K562 (cell line): ENCODE results near the gene BEST2. TPM values are rescaled to one million over a fixed set of nuclear protein-coding genes. Genes with fewer than 3 reads are reported as not detected.

Experiments
- BRD9 ChIP-seq: fragments of 450-650 bp; IDR thresholded peaks from 2 replicates; pipeline ENCODE4 v1.6.1; 2018; ENCODE audit warnings: low read depth; ENCODE audit not compliant: partially characterized antibody
- CTBP1 ChIP-seq: fragments of 450-650 bp; IDR thresholded peaks from 2 replicates; pipeline ENCODE4 v1.6.1; 2016; ENCODE audit warnings: borderline replicate concordance
- ERF ChIP-seq: fragments of 450-650 bp; formaldehyde crosslinking; IDR thresholded peaks from 2 replicates; pipeline ENCODE4 v1.4.0; 2020; ENCODE audit warnings: mild to moderate bottlenecking, mixed read lengths
- GABPB2 ChIP-seq: fragments of 250-450 bp; sonication (Bioruptor Pico); conservative IDR thresholded peaks from 2 replicates; pipeline ENCODE4 v1.5.1; 2021; ENCODE audit warnings: mild to moderate bottlenecking
- GATA2 ChIP-seq: sonication (generic); formaldehyde crosslinking; IDR thresholded peaks from 2 replicates; pipeline ENCODE4 v1.4.0; 2020; ENCODE audit warnings: mild to moderate bottlenecking, missing genetic modification reagents
- LCOR ChIP-seq: sonication (generic); formaldehyde crosslinking; IDR thresholded peaks from 2 replicates; pipeline ENCODE4 v1.8.0; 2022; ENCODE audit warnings: mild to moderate bottlenecking, missing genetic modification reagents
- MAZ ChIP-seq, 2 experiments: fragments of 450-650 bp in 1 of 2; sonication (generic) in 1 of 2; formaldehyde crosslinking; IDR thresholded peaks in 1 of 2; conservative IDR thresholded peaks in 1 of 2; 2 replicates each; pipeline versions ENCODE4 v1.4.0 to v1.5.0; 2020; ENCODE audit warnings: mild to moderate bottlenecking in 1 of 2, missing genetic modification reagents in 1 of 2
- MYBL2 ChIP-seq, 2 experiments: fragments of 450-650 bp in 1 of 2; sonication (generic) in 1 of 2; formaldehyde crosslinking in 1 of 2; IDR thresholded peaks; 2 replicates each; pipeline versions ENCODE4 v1.6.1 to v1.8.1; 2017 to 2022; ENCODE audit warnings: borderline replicate concordance in 1 of 2, inconsistent platforms in 1 of 2, low read depth in 1 of 2, mild to moderate bottlenecking in 1 of 2, missing genetic modification reagents in 1 of 2, moderate library complexity in 1 of 2
- PCBP1 ChIP-seq: fragments of 200-400 bp; formaldehyde crosslinking; IDR thresholded peaks from 2 replicates; pipeline ENCODE4 v1.6.1; 2018; ENCODE audit warnings: mild to moderate bottlenecking, low read depth, low read length; ENCODE audit not compliant: poor library complexity, severe bottlenecking
- PCBP2 ChIP-seq: fragments of 200-400 bp; formaldehyde crosslinking; IDR thresholded peaks from 2 replicates; pipeline ENCODE4 v1.6.1; 2018; ENCODE audit warnings: low read length, low read depth, mild to moderate bottlenecking, moderate library complexity; ENCODE audit not compliant: poor library complexity, severe bottlenecking
- SETDB1 ChIP-seq: IDR thresholded peaks from one replicate; pipeline ENCODE4 v1.6.1; 2012; ENCODE audit warnings: low read length, control low read depth, inconsistent platforms
- SMAD4 ChIP-seq: fragments of 250-450 bp; sonication (Bioruptor Pico); conservative IDR thresholded peaks from 2 replicates; pipeline ENCODE4 v1.8.0; 2021; ENCODE audit warnings: inconsistent platforms, mild to moderate bottlenecking, moderate library complexity
- SMC3 ChIP-seq: conservative IDR thresholded peaks from 2 replicates; pipeline ENCODE4 v1.6.1; 2011; ENCODE audit warnings: low read depth, low read length, improper control_type of control experiment; ENCODE audit not compliant: insufficient read depth
- TRIM28 ChIP-seq: fragments of 450-650 bp; IDR thresholded peaks from 2 replicates; pipeline ENCODE4 v1.6.1; 2017
- ZNF583 ChIP-seq: fragments of 250-450 bp; sonication (Bioruptor Pico); IDR thresholded peaks from 2 replicates; pipeline ENCODE4 v1.4.0; 2020
- ZNF584 ChIP-seq: fragments of 200-800 bp; sonication (Bioruptor generic); IDR thresholded peaks from 2 replicates; pipeline ENCODE4 v1.6.1; 2016; ENCODE audit warnings: low read depth, mild to moderate bottlenecking, missing genetic modification characterization, missing compliant biosample characterization
- polyA plus RNA-seq, 8 experiments: library from polyadenylated mRNA; depleted of rRNA in 4 of 8; stranded (reverse) in 5 of 8; unstranded in 3 of 8; fragments of >200 nt; fragmentation: Nextera tagmentation in 2 of 8; fragmentation: Illumina TruSeq in 1 of 8; extraction: Ambion mirVana in 2 of 8; extraction: Trizol in 1 of 8; gene quantifications; 2 replicates each; pipeline versions ENCODE4 v1.2.1 to v1.2.3, GENCODE V29; 2011 to 2014; ENCODE audit warnings: inconsistent platforms in 1 of 8, missing spikeins in 1 of 8
- total RNA-seq, 7 experiments: library from RNA; depleted of rRNA in 6 of 7; stranded (reverse); fragments of >200 nt in 6 of 7; fragmentation: Illumina TruSeq in 2 of 7; extraction: Trizol in 2 of 7; gene quantifications; 2 replicates each; pipeline versions ENCODE4 v1.2.1 to v1.2.3, GENCODE V29; 2011 to 2021; ENCODE audit warnings: low replicate concordance in 1 of 7
- TF ChIP-seq, protein P1 (sequence below): fragments of 250-450 bp; sonication (Bioruptor Pico); IDR thresholded peaks from 2 replicates; pipeline ENCODE4 v1.9.0; 2021; ENCODE audit warnings: mild to moderate bottlenecking
- TF ChIP-seq, protein P2 (sequence below): fragments of 200-800 bp; sonication (Bioruptor generic); IDR thresholded peaks from 2 replicates; pipeline ENCODE4 v1.6.1; 2017; ENCODE audit warnings: missing genetic modification characterization, missing compliant biosample characterization
- TF ChIP-seq, protein P3 (sequence below), 2 experiments: IDR thresholded peaks; 2 replicates each; pipeline ENCODE4 v1.6.1; 2012; ENCODE audit warnings: improper control_type of control experiment in 2 of 2, low read depth in 2 of 2, low read length in 2 of 2, borderline replicate concordance in 1 of 2
- TF ChIP-seq, protein P4 (sequence below): sonication (generic); formaldehyde crosslinking; IDR thresholded peaks from 2 replicates; pipeline ENCODE4 v1.8.0; 2022; ENCODE audit warnings: mild to moderate bottlenecking, missing genetic modification reagents
- TF ChIP-seq, protein P5 (sequence below): fragments of 450-650 bp; formaldehyde crosslinking; IDR thresholded peaks from 2 replicates; pipeline ENCODE4 v1.4.0; 2020; ENCODE audit warnings: mild to moderate bottlenecking, mixed read lengths

The BEST2 gene
- total and polyA plus RNA-seq, 9 of the 15 experiments (the other 6 are each of a cell fraction or from before 2014, with no cell fraction given): not detected

DNA sequence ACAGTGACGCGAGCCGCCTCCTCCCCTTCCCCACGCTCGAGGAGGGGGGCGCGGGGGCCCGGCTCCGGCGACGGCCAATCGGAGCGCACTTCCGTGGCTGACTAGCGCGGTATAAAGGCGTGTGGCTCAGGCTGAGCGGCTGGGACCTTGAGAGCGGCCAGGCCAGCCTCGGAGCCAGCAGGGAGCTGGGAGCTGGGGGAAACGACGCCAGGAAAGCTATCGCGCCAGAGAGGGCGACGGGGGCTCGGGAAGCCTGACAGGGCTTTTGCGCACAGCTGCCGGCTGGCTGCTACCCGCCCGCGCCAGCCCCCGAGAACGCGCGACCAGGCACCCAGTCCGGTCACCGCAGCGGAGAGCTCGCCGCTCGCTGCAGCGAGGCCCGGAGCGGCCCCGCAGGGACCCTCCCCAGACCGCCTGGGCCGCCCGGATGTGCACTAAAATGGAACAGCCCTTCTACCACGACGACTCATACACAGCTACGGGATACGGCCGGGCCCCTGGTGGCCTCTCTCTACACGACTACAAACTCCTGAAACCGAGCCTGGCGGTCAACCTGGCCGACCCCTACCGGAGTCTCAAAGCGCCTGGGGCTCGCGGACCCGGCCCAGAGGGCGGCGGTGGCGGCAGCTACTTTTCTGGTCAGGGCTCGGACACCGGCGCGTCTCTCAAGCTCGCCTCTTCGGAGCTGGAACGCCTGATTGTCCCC, 39.9 kb downstream of the BEST2 start, which contains the start of gene JUNB (continued):
- peak; percentile 92 for TF ChIP-seq LCOR
- 0 out of 2 replicates have a peak, but pooled peaks have one; percentile 55 for TF ChIP-seq ERF (CRISPR knock-in tag)
- no peak for TF ChIP-seq BRD9
- TF ChIP-seq, protein P1, sequence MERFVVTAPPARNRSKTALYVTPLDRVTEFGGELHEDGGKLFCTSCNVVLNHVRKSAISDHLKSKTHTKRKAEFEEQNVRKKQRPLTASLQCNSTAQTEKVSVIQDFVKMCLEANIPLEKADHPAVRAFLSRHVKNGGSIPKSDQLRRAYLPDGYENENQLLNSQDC (CRISPR knock-in tag): peak; percentile 86
- no peak for TF ChIP-seq MYBL2 (IDR thresholded peaks at IDR 0.05; ENCODE audit: low read depth)
- no peak for TF ChIP-seq MYBL2 (CRISPR knock-in tag; IDR thresholded peaks at IDR 0.05; ENCODE audit: borderline replicate concordance)
- TF ChIP-seq PCBP2: peak; percentile 68
- peak; percentile 83 for TF ChIP-seq SMAD4 (CRISPR knock-in tag)
- TF ChIP-seq, protein P2, sequence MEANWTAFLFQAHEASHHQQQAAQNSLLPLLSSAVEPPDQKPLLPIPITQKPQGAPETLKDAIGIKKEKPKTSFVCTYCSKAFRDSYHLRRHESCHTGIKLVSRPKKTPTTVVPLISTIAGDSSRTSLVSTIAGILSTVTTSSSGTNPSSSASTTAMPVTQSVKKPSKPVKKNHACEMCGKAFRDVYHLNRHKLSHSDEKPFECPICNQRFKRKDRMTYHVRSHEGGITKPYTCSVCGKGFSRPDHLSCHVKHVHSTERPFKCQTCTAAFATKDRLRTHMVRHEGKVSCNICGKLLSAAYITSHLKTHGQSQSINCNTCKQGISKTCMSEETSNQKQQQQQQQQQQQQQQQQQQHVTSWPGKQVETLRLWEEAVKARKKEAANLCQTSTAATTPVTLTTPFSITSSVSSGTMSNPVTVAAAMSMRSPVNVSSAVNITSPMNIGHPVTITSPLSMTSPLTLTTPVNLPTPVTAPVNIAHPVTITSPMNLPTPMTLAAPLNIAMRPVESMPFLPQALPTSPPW (CRISPR knock-in tag): peak; percentile 100
- TF ChIP-seq ZNF583 (CRISPR knock-in tag): no peak
- peak; percentile 57 for TF ChIP-seq SETDB1
- no peak for TF ChIP-seq GABPB2 (CRISPR knock-in tag)
- TF ChIP-seq, protein P3, sequence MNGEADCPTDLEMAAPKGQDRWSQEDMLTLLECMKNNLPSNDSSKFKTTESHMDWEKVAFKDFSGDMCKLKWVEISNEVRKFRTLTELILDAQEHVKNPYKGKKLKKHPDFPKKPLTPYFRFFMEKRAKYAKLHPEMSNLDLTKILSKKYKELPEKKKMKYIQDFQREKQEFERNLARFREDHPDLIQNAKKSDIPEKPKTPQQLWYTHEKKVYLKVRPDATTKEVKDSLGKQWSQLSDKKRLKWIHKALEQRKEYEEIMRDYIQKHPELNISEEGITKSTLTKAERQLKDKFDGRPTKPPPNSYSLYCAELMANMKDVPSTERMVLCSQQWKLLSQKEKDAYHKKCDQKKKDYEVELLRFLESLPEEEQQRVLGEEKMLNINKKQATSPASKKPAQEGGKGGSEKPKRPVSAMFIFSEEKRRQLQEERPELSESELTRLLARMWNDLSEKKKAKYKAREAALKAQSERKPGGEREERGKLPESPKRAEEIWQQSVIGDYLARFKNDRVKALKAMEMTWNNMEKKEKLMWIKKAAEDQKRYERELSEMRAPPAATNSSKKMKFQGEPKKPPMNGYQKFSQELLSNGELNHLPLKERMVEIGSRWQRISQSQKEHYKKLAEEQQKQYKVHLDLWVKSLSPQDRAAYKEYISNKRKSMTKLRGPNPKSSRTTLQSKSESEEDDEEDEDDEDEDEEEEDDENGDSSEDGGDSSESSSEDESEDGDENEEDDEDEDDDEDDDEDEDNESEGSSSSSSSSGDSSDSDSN (IDR thresholded peaks at IDR 0.05; ENCODE audit: borderline replicate concordance in 1 of 2, low read depth in 2 of 2, low read length in 2 of 2): peak; percentile 96
- TF ChIP-seq, protein P4, sequence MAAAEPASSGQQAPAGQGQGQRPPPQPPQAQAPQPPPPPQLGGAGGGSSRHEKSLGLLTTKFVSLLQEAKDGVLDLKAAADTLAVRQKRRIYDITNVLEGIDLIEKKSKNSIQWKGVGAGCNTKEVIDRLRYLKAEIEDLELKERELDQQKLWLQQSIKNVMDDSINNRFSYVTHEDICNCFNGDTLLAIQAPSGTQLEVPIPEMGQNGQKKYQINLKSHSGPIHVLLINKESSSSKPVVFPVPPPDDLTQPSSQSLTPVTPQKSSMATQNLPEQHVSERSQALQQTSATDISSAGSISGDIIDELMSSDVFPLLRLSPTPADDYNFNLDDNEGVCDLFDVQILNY (CRISPR knock-in tag): peak; percentile 83; the same call in 1 of the 2 replicates
- TF ChIP-seq SMC3: no peak
- TF ChIP-seq TRIM28: no peak
- peak; percentile 95 to 99 for TF ChIP-seq MAZ (CRISPR knock-in tag; conservative IDR thresholded peaks at IDR 0.05 in 1 of 2, IDR thresholded peaks at IDR 0.05 in 1 of 2)
- TF ChIP-seq CTBP1: peak; percentile 89
- no peak for TF ChIP-seq GATA2 (CRISPR knock-in tag)
- TF ChIP-seq ZNF584 (CRISPR knock-in tag): peak; percentile 59; the same call in 1 of the 2 replicates
- peak; percentile 98 for TF ChIP-seq PCBP1
- TF ChIP-seq, protein P5, sequence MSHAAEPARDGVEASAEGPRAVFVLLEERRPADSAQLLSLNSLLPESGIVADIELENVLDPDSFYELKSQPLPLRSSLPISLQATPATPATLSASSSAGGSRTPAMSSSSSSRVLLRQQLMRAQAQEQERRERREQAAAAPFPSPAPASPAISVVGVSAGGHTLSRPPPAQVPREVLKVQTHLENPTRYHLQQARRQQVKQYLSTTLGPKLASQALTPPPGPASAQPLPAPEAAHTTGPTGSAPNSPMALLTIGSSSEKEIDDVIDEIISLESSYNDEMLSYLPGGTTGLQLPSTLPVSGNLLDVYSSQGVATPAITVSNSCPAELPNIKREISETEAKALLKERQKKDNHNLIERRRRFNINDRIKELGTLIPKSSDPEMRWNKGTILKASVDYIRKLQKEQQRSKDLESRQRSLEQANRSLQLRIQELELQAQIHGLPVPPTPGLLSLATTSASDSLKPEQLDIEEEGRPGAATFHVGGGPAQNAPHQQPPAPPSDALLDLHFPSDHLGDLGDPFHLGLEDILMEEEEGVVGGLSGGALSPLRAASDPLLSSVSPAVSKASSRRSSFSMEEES (CRISPR knock-in tag): no peak
